Prostate gland (tissue), 2 donors: Measurements from ENCODE around the gene VPS13C.

Experiments
- CTCF ChIP-seq, 4 experiments: fragments of 200-600 bp in 2 of 4; fragments of 450-650 bp in 2 of 4; sonication (generic) in 2 of 4; IDR thresholded peaks; 1 replicate in 3 of 4; 2 replicates in 1 of 4; pipeline ENCODE4 v1.5.1; 2016 to 2019; ENCODE audit warnings: antibody characterized with exemption in 4 of 4, mild to moderate bottlenecking in 2 of 4, moderate library complexity in 2 of 4
- POLR2AphosphoS5 ChIP-seq: sonication (generic); formaldehyde crosslinking; IDR thresholded peaks from one replicate; pipeline ENCODE4 v1.6.1; 2017; ENCODE audit warnings: antibody characterized with exemption

DNA sequence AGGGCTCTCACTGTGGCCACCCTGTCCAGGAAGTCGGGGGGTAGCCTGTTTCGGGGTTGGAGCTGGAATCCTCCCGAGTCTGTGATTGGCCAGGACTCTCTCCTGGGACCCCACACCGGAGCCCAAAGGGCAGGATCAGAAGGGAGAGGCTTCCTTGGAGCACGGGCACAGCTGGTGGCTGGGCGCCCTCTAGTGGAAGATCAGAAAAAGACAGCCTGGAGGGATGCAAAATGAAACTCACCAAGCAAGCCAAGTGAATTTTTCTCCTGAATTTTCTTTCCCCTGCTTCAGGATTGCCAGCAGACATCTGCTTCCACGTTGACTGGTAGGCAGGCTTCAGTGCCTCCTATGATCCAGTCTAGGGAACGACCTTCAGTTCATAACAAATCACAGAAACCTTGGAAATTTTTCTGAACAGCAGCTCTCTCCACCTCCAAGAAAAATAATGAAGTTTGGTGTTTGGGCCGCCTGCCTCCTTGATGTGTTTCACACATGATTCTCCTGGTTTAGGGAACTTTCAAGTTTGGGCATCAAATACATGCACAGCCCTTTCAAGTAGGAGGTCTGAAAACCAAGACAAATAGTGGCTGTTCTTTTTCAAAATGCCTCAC, 224.6 kb downstream of the VPS13C start:
- TF ChIP-seq CTCF (IDR thresholded peaks at IDR 0.05) (peak; percentile 63 to 84 (median 74)), POLR2AphosphoS5 (no peak)
